Iris pigment epithelial cell (primary cell): ENCODE results near the gene VEGFA.

Experiments used
- DNase-seq: peaks from one replicate; pipeline ENCODE4 v3.0.0-alpha.2; 2011; ENCODE audit warnings: low read depth

The VEGFA gene

DNA sequence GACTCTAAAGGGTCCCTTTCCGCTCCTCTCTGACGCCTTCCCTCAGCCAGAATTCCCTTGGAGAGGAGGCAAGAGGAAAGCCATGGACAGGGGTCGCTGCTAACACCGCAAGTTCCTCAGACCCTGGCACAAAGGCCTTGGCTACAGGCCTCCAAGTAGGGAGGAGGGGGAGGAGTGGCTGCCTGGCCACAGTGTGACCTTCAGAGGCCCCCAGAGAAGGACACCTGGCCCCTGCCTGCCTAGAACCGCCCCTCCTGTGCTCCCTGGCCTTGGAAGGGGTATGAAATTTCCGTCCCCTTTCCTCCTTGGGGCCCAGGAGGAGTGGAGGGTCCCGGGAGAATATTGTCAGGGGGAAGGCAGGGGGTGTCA lies 2.7 kb downstream of the VEGFA start:
- DNase-seq, result no peak

DNA sequence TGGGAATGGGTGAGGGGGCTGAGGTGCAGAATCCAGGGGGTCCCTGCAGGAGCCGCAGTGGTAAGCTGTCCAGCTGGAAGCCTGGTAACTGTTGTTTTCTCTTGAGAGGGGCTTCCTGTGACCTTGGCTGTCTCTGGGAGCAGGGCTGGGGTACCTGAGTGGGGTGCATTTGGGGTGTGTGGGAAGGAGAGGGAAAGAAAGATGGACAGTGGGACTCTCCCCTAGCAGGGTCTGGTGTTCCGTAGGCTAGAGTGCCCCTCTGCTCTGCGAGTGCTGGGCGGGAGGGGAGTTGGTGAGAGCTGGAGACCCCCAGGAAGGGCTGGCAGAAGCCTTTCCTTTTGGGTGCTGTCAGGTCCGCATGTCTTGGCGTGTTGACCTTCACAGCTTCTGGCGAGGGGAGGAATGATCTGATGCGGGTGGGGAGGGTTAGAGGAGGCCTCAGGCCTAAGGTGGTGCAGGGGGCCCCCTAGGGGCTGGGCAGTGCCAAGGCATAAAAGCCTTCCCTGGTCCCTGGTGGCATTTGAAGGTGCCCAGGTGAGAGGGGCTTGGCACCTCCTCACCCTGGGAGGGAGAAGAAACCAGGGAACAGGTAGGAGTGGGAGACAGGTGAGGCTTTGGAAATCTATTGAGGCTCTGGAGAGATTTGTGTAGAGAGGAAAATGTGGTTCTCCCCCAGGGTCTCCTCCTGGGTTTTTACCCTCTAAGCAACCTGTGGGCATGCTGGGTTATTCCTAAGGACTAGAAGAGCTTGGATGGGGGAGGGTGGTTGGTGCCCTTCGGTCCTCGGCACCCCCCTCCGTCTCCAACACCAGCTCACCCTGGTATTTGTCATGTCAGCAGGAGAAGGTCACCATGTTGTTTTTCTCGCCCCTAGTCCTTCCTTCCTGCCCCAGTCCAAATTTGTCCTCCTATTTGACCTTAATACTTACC lies 3.3 kb downstream of the VEGFA start:
- peak; percentile 33 for DNase-seq

DNA sequence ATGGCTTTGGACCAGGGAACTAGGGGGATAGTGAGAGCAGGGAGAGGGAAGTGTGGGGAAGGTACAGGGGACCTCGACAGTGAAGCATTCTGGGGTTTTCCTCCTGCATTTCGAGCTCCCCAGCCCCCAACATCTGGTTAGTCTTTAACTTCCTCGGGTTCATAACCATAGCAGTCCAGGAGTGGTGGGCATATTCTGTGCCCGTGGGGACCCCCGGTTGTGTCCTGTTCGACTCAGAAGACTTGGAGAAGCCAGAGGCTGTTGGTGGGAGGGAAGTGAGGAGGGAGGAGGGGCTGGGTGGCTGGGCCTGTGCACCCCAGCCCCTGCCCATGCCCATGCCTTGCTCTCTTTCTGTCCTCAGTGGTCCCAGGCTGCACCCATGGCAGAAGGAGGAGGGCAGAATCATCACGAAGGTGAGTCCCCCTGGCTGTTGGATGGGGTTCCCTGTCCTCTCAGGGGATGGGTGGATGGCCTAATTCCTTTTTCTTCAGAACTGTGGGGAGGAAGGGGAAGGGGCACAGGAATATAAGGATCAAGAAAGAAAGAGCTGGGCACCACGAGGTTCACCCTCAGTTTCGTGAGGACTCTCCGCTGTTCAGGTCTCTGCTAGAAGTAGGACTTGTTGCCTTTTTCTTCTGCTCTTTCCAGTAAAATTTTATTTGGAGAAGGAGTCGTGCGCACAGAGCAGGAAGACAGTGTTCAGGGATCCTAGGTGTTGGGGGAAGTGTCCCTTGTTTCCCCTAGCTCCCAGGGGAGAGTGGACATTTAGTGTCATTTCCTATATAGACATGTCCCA lies 4.2 kb downstream of the VEGFA start:
- DNase-seq, result no peak

DNA sequence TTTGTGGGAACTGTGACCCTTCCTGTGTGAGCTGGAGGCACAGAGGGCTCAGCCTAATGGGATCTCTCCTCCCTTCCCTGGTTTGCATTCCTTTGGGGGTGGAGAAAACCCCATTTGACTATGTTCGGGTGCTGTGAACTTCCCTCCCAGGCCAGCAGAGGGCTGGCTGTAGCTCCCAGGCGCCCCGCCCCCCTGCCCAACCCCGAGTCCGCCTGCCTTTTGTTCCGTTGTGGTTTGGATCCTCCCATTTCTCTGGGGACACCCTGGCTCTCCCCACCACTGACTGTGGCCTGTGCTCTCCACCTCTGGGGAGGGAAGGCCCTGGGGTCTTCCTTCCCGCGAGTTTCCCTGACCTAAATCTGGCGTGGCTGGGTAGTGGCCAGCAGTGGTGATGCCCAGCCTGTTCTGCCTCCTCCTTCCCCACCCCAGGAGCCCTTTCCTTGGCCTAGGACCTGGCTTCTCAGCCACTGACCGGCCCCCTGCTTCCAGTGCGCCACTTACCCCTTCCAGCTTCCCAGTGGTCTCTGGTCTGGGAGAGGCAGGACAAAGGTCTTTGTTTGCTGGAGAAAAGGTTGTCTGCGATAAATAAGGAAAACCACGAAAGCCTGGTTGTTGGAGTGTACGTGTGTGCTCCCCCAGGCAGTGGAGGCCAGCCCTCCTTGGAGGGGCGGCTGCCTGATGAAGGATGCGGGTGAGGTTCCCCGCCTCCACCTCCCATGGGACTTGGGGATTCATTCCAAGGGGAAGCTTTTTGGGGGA lies 4.9 kb downstream of the VEGFA start:
- peak; percentile 70 for DNase-seq

DNA sequence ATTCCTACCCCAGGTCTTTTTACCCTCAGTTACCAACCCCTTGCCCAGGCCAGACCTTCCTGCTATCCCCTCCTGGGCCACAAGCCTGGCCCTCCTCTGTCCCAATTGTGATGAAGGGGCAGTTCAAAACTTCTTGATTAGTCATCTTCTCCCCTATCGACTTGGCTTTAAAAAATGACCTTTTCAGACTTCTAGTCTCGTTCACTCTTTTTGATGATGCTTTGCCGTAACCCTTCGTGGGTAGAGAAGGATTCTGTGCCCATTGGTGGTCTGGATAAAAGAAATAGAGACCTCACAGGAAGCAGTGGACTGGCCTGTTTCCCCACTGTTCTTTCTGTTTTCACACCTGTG lies 5.5 kb downstream of the VEGFA start:
- no peak for DNase-seq

DNA sequence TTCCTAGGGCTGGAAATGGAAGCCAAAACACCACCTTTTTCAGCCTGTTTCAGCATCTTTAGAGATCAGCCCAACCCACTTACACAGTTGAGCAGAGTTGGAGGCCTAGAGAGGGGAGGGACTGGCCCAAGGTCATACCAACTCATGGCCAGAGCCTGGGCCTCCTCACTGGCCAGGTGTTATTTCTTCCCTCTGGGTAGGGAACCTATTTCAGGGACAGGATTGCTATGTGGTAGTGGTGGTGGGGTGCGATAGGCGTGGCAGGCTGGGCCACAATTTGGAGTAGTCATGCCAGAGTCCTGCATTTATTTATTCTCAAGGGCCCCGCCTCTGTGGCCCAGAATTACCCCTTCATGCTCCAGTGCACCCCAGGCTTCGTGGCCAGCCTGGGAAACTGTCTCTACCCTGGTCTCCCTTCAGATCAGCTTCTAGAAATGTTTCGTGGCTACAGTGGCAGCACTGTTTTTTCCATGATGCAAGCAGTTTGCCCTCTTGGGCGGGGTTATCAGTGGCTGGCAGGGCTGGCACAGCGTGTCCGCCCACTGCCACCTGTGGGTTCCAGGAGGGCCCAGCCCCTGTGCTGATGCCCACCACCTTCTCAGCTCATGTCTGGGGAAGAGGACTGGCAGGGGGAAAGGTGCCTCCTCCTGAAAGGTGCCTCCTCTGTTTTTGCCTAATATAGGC lies 6.2 kb downstream of the VEGFA start:
- DNase-seq, result no peak

DNA sequence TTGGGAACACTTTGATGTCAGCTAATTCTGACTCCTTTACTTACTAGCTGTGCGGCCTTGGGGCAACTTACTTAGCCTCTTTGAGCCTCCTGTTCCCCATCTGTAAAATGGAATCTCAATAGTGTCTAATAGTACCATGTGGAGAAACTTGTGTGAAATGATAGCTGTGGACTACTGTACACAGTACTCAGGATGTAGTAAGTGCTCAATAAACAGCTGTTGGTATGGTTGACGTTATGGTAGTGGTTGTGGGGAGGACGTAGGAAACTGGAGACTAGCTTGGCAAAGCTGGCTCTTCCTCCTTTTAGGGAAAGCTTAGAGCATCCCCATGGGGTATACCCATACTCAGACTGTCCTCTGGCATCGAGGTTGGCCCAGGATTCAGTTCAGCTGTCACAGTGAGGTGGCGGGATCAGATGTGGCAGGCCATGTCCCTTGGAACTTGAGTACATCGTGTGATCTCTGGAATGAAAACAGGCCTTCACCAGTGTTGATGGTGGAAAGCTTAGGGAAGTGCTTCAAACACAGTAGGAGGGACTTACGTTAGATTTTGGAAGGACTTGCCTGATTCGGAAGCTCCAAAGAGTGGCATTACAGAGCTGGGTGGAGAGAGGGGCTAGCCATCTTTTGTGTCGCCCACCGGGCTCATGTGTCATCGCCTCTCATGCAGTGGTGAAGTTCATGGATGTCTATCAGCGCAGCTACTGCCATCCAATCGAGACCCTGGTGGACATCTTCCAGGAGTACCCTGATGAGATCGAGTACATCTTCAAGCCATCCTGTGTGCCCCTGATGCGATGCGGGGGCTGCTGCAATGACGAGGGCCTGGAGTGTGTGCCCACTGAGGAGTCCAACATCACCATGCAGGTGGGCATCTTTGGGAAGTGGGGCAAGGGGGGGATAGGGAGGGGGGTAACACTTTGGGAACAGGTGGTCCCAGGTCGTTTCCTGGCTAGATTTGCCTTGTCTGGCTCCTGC lies 7.1 kb downstream of the VEGFA start:
- no peak for DNase-seq

DNA sequence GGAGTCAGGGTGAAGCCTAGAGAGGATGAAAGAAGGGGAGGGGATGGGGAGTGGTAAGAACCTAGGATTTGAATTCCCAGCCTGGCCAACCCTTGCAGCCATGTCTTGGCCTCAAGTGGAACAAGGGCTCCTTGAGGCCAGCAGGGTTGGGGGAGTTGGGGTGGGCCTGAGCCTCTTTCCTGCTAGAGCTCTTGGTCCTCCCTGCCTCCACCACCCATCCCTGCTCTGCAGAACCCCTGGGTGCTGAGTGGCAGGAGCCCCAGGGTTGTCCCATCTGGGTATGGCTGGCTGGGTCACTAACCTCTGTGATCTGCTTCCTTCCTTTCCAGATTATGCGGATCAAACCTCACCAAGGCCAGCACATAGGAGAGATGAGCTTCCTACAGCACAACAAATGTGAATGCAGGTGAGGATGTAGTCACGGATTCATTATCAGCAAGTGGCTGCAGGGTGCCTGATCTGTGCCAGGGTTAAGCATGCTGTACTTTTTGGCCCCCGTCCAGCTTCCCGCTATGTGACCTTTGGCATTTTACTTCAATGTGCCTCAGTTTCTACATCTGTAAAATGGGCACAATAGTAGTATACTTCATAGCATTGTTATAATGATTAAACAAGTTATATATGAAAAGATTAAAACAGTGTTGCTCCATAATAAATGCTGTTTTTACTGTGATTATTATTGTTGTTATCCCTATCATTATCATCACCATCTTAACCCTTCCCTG lies 8.3 kb downstream of the VEGFA start:
- no peak for DNase-seq

DNA sequence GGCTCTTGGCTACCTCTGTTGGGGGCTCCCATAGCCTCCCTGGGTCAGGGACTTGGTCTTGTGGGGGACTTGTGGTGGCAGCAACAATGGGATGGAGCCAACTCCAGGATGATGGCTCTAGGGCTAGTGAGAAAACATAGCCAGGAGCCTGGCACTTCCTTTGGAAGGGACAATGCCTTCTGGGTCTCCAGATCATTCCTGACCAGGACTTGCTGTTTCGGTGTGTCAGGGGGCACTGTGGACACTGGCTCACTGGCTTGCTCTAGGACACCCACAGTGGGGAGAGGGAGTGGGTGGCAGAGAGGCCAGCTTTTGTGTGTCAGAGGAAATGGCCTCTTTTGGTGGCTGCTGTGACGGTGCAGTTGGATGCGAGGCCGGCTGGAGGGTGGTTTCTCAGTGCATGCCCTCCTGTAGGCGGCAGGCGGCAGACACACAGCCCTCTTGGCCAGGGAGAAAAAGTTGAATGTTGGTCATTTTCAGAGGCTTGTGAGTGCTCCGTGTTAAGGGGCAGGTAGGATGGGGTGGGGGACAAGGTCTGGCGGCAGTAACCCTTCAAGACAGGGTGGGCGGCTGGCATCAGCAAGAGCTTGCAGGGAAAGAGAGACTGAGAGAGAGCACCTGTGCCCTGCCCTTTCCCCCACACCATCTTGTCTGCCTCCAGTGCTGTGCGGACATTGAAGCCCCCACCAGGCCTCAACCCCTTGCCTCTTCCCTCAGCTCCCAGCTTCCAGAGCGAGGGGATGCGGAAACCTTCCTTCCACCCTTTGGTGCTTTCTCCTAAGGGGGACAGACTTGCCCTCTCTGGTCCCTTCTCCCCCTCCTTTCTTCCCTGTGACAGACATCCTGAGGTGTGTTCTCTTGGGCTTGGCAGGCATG lies 9.2 kb downstream of the VEGFA start:
- DNase-seq, result no peak

DNA sequence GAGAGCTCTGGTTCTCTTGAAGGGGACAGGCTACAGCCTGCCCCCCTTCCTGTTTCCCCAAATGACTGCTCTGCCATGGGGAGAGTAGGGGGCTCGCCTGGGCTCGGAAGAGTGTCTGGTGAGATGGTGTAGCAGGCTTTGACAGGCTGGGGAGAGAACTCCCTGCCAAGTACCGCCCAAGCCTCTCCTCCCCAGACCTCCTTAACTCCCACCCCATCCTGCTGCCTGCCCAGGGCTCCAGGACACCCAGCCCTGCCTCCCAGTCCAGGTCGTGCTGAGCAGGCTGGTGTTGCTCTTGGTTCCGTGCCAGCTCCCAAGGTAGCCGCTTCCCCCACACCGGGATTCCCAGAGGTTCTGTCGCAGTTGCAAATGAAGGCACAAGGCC lies 9.8 kb downstream of the VEGFA start:
- no peak for DNase-seq

DNA sequence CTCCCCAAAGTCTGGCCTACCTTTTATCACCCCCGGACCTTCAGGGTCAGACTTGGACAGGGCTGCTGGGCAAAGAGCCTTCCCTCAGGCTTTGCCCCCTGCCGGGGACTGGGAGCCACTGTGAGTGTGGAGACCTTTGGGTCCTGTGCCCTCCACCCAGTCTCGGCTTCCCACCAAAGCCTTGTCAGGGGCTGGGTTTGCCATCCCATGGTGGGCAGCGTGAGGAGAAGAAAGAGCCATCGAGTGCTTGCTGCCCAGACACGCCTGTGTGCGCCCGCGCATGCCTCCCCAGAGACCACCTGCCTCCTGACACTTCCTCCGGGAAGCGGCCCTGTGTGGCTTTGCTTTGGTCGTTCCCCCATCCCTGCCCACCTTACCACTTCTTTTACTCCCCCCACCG lies 10.3 kb downstream of the VEGFA start:
- no peak for DNase-seq

DNA sequence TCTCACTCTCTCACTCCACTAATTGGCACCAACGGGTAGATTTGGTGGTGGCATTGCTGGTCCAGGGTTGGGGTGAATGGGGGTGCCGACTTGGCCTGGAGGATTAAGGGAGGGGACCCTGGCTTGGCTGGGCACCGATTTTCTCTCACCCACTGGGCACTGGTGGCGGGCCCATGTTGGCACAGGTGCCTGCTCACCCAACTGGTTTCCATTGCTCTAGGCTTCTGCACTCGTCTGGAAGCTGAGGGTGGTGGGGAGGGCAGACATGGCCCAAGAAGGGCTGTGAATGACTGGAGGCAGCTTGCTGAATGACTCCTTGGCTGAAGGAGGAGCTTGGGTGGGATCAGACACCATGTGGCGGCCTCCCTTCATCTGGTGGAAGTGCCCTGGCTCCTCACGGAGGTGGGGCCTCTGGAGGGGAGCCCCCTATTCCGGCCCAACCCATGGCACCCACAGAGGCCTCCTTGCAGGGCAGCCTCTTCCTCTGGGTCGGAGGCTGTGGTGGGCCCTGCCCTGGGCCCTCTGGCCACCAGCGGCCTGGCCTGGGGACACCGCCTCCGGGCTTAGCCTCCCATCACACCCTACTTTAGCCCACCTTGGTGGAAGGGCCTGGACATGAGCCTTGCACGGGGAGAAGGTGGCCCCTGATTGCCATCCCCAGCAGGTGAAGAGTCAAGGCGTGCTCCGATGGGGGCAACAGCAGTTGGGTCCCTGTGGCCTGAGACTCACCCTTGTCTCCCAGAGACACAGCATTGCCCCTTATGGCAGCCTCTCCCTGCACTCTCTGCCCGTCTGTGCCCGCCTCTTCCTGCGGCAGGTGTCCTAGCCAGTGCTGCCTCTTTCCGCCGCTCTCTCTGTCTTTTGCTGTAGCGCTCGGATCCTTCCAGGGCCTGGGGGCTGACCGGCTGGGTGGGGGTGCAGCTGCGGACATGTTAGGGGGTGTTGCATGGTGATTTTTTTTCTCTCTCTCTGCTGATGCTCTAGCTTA lies 11.2 kb downstream of the VEGFA start:
- no peak for DNase-seq

DNA sequence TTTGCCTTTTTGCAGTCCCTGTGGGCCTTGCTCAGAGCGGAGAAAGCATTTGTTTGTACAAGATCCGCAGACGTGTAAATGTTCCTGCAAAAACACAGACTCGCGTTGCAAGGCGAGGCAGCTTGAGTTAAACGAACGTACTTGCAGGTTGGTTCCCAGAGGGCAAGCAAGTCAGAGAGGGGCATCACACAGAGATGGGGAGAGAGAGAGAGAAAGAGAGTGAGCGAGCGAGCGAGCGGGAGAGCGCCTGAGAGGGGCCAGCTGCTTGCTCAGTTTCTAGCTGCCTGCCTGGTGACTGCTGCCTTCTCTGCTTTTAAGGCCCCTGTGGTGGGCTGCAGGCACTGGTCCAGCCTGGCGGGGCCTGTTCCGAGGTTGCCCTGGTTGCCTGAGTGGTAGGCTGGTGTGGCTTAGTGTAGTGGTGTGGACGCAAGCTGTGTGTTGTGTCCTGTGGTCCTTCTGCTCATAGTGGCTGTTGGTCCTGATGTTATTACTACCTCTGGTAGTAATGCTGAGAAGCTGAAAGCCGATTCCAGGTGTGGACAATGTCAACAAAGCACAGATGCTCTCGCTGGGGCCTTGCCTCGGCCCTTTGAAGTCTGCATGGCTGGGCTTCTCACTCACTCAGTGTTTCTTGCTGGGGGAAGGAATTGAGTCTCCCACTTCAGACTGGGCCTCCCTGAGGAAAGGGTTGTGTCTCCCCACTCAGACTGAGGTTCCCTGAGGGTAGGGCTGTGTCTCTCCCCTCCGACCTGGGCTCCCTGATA lies 12.1 kb downstream of the VEGFA start:
- no peak for DNase-seq

DNA sequence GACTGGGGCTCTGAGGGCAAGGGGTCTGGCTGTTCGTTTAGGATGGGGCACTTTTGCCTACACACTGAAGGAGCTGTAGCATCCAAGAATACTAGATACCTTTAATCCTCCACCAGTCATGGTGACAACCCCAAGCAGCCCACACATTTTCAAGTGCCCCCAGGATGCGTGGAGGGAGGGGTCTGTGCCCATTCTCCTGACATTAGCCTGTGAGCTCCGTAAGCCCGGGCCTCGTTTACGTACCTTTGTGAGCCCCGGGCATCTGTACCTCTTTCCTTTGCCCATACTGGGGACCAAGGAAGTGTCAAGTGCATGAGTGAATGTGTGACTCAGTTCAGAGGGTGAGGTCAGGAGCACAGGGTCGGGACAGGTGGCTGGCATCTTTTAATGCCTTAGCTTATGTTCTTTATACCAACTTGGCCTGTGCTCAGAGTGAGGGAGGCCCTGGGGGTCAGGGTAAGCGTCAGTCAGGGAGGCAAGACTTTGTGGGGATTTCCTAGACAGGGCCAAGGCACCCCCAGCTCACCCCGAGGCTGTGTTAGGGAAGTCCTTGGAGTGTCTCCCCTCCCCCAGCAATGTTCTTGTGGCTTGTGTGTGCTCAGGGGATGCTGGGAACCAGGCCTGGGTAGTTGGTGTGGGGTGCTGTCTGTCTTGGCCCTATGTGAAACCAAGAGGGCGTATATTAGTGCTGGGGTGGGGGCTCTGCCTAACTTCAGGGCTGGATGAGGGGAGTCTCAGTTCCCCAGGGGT lies 12.9 kb downstream of the VEGFA start:
- DNase-seq, result no peak

DNA sequence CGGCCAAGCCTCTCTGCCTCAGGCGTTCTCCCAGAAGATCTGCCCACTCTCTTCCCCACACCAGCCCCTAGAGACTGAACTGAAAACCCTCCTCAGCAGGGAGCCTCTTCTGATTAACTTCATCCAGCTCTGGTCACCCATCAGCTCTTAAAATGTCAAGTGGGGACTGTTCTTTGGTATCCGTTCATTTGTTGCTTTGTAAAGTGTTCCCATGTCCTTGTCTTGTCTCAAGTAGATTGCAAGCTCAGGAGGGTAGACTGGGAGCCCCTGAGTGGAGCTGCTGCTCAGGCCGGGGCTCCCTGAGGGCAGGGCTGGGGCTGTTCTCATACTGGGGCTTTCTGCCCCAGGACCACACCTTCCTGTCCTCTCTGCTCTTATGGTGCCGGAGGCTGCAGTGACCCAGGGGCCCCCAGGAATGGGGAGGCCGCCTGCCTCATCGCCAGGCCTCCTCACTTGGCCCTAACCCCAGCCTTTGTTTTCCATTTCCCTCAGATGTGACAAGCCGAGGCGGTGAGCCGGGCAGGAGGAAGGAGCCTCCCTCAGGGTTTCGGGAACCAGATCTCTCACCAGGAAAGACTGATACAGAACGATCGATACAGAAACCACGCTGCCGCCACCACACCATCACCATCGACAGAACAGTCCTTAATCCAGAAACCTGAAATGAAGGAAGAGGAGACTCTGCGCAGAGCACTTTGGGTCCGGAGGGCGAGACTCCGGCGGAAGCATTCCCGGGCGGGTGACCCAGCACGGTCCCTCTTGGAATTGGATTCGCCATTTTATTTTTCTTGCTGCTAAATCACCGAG lies 14.2 kb downstream of the VEGFA start:
- DNase-seq, result no peak
